ENCODE data around the gene HECTD4. TPM values are rescaled to one million over a fixed set of nuclear protein-coding genes. Genes with fewer than 3 reads are reported as not detected.

HECTD4 gene
- total RNA-seq, 1 donor from 2014 or later, result 22.7 TPM

DNA sequence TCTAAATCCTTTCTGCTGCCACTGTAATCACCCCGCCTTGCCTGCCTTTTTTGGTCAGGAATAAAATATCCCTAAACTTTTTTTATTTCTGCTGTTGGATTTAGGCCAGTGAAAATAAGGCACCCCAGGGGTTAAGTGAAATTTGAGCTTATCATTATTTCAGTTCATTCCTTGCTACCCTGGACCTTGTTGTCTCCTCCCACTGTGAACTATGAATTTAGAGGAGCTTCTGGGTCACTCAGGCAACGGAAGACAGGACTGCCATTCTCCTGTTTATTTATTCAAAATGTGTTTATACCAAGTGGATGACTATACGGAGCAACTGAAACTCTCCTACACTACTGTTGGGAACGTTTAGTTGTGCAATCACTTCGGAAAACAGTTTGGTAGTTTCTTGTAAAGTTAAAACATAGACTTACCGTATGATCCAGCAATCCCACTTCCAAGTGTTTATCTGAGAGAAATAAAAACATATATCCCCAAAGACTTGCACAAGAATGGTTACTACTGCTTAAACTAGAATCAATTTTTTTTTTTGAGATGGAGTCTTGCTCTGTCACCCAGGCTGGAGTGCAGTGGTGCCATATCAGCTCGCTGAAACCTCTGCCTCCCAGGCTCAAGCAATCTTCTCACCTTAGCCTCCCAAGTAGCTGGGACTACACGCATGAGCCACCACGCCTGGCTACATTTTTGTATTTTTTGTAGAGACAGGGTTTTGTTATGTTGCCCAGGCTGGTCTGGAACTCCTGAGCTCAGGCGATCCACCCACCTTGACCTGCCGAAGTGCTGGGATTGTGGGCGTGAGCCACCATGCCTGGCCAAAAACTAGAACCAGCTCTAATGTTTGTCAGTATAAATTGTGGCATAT is 259.2 kb downstream of the HECTD4 start:
- no peak overlapping the region for H3K4me3 ChIP-seq (ENCODE audit: low read depth, low read length)
- DNase-seq (ENCODE audit: low read depth), result no peak
- H3K36me3 ChIP-seq (ENCODE audit: control insufficient read depth, insufficient read depth, low read length), result no peaks in the 10 kb centered on the region
- no peaks in the 10 kb centered on the region for H3K27me3 ChIP-seq (ENCODE audit: control insufficient read depth, insufficient read depth, low read length)
- TF ChIP-seq, protein P1, sequence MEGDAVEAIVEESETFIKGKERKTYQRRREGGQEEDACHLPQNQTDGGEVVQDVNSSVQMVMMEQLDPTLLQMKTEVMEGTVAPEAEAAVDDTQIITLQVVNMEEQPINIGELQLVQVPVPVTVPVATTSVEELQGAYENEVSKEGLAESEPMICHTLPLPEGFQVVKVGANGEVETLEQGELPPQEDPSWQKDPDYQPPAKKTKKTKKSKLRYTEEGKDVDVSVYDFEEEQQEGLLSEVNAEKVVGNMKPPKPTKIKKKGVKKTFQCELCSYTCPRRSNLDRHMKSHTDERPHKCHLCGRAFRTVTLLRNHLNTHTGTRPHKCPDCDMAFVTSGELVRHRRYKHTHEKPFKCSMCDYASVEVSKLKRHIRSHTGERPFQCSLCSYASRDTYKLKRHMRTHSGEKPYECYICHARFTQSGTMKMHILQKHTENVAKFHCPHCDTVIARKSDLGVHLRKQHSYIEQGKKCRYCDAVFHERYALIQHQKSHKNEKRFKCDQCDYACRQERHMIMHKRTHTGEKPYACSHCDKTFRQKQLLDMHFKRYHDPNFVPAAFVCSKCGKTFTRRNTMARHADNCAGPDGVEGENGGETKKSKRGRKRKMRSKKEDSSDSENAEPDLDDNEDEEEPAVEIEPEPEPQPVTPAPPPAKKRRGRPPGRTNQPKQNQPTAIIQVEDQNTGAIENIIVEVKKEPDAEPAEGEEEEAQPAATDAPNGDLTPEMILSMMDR (IDR thresholded peaks at IDR 0.05; ENCODE audit: insufficient read depth, low read length, poor library complexity, severe bottlenecking), result no peak

DNA sequence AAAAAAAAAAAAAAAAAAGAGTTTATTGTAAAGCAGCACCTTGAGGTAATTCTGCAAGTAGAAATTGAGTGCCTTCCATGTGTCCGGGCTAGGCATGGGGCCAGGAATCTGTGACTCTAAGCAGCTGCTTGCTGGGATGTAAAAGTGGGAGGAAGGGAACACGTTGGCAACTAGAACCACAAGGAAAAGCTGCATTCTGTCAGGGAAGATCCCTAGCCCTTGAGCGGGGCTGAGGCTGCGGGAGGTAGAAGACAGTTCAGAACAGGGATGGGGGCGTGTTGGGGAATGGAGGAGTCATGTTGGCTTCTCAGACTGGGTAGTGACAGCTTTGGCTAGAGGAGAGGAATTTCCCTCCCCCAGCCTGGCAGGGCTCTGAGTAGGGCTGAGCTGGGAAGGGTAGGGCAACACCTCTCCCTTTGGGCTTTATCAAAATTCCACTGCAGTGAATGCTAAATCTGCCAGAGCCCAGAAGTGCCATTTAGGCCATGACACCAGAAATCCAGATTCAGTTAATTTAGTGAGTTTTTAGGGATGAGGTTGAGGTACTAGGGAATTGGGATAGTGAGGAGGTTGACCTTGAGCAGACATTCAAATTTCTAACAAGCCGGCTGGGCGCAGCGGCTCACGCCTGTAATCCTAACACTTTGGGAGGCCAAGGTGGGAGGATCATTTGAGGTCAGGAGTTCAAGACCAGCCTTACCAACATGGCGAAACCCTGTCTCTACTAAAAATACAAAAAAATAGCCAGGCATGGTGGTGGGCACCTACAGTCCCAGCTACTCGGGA is 260.3 kb downstream of the HECTD4 start:
- DNase-seq (ENCODE audit: low read depth), result no peak
- TF ChIP-seq, protein P1 (IDR thresholded peaks at IDR 0.05; ENCODE audit: insufficient read depth, low read length, poor library complexity, severe bottlenecking), result no peak
- no peak overlapping the region for H3K4me3 ChIP-seq (ENCODE audit: low read depth, low read length)

DNA sequence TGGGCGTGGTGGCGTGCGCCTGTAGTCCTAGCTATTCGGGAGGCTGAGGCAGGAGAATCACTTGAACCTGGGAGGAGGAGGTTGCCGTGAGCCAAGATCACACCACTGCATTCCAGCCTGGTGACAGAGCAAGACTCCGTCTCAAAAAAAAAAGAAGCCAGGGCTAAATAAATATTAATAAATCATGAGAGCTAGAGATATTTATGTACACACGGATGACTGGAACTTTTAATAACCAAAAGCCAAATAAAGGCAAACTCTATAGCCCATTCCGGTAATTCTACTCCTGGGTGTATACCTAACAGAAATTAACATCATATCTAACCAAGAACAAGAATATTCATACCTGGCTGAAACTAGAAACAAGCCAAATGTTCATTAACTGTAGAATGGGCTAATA is 264.5 kb downstream of the HECTD4 start:
- no peak overlapping the region for H3K4me3 ChIP-seq (ENCODE audit: low read depth, low read length)
- no peaks in the 10 kb centered on the region for H3K36me3 ChIP-seq (ENCODE audit: control insufficient read depth, insufficient read depth, low read length)
- TF ChIP-seq, protein P1 (IDR thresholded peaks at IDR 0.05; ENCODE audit: insufficient read depth, low read length, poor library complexity, severe bottlenecking), result no peak
- no peaks in the 10 kb centered on the region for H3K27me3 ChIP-seq (ENCODE audit: control insufficient read depth, insufficient read depth, low read length)
- DNase-seq (ENCODE audit: low read depth), result no peak

More for the DNA sequence above, 260.3 kb downstream of the HECTD4 start:
- no peaks in the 10 kb centered on the region for H3K36me3 ChIP-seq (ENCODE audit: control insufficient read depth, insufficient read depth, low read length)
- H3K27me3 ChIP-seq (ENCODE audit: control insufficient read depth, insufficient read depth, low read length), result no peaks in the 10 kb centered on the region

DNA sequence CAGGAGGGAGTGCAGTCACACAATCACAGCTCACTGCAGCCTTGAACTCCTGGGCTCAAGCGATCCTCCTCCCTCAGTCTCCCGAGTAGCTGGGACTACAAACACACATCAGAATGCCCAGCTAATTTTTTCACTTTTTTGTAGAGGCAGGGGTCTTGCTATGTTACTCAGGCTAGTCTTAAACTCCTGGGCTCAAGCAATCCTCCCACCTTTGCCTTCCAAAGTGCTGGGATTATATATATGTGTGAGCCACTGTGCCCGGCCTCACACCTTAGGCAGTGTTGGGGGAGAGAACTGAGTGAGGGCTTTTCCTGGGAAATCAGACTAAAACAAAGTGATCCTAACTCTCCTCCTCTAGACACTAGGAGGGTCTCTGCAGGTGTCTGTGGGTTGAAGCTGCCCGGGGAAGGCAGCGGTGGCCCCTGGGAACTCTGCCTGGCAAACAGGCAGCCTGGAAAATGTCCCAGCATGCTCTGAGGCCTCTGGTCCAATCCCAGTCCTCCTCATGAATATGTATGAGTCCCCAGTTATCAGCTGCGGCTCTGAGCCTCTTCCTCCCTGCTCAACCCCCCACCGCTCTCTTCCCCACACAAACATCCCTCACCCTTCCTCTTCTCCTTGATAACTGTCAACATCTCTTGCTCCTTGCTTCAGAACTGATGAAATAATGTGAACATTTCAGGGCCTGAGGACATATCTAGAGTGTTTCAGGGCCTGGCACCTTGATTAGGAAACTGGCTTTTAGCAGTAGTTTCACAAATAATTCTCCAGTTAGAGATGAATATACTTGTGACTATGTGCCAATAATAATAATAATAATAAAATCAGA is 265.8 kb downstream of the HECTD4 start:
- Histone ChIP-seq H3K27me3 (ENCODE audit: control insufficient read depth, insufficient read depth, low read length) (no peaks in the 10 kb centered on the region), H3K36me3 (ENCODE audit: control insufficient read depth, insufficient read depth, low read length) (no peaks in the 10 kb centered on the region), H3K4me3 (ENCODE audit: low read depth, low read length) (no peak overlapping the region)
- DNase-seq (ENCODE audit: low read depth), result no peak
- TF ChIP-seq, protein P1 (IDR thresholded peaks at IDR 0.05; ENCODE audit: insufficient read depth, low read length, poor library complexity, severe bottlenecking), result no peak

DNA sequence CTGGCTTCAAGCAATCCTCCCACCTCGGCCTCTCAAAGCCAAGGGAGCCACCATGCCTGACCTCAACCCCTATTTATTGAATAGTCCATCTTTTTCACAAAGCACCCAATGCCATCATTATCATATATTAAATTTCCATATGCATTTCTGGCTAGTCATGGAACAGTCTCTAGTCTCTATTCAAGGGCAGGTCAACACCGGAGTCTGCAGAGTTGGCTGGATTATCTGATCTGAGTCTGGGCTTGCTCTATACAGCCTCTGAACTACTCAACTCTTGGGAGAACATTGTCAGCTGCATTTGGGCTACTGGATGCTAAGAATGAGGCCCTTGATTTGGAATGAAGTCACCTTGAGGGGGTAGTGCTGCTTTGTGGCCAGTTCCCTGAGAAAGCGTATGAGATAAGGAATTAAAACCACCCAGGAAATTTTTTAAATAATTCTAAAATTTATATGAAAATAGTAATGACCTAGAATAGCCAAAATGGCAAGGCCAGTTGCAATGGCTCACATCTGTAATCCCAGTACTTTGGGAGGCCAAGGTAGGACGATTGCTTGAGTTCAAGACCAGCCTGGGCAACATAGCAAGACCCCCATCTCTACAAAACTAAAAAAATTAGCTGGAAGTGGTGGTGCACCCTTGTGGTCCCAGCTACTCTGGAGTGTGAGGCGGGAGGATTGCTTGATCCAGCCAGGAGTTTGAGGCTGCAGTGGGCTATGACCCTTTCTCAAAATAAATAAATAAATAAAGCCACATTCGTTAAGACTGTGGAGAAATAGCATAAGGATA is 266.8 kb downstream of the HECTD4 start:
- no peaks in the 10 kb centered on the region for H3K36me3 ChIP-seq (ENCODE audit: control insufficient read depth, insufficient read depth, low read length)
- TF ChIP-seq, protein P1 (IDR thresholded peaks at IDR 0.05; ENCODE audit: insufficient read depth, low read length, poor library complexity, severe bottlenecking), result no peak
- H3K27me3 ChIP-seq (ENCODE audit: control insufficient read depth, insufficient read depth, low read length), result no peaks in the 10 kb centered on the region
- H3K4me3 ChIP-seq (ENCODE audit: low read depth, low read length), result no peak overlapping the region
- no peak for DNase-seq (ENCODE audit: low read depth)
